Subcutaneous adipose tissue (tissue), 4 donors: ENCODE data around the gene CWC27. TPM values are rescaled to one million over a fixed set of nuclear protein-coding genes. Genes with fewer than 3 reads are reported as not detected.

Source experiments
- CTCF ChIP-seq: fragments of 450-650 bp; IDR thresholded peaks from one replicate; pipeline ENCODE4 v1.5.1; 2016; ENCODE audit warnings: low read depth, mild to moderate bottlenecking, control low read depth, antibody characterized with exemption, moderate library complexity
- total RNA-seq, 4 donors: library from RNA; depleted of rRNA; stranded (reverse); fragments of >200 nt; gene quantifications; one replicate each; pipeline ENCODE4 v1.1.0, GENCODE V29; 2016

The CWC27 gene
- total RNA-seq, 4 donors from 2014 or later: 9.0 to 17.8 (median 15.2) TPM

- no peak for TF ChIP-seq CTCF
Observed at GRCh38 chr5:64972591-64972990, 203.9 kb downstream of the CWC27 start.

- TF ChIP-seq CTCF: no peak
Observed at GRCh38 chr5:64973215-64973614, 204.5 kb downstream of the CWC27 start.

GRCh38 chr5:64977779-64978178 lies 209.0 kb downstream of the CWC27 start:
- no peak for TF ChIP-seq CTCF

GRCh38 chr5:64978546-64978945 lies 209.8 kb downstream of the CWC27 start:
- TF ChIP-seq CTCF: no peak

GRCh38 chr5:64979531-64979930 lies 210.8 kb downstream of the CWC27 start:
- TF ChIP-seq CTCF: no peak

GRCh38 chr5:64980176-64980575 lies 211.4 kb downstream of the CWC27 start:
- no peak for TF ChIP-seq CTCF

- no peak for TF ChIP-seq CTCF
Observed at GRCh38 chr5:64987768-64988167, 219.0 kb downstream of the CWC27 start.
